Regular cardiac myocyte (primary cell): ENCODE measurements around the gene CSH1. TPM values are rescaled to one million over a fixed set of nuclear protein-coding genes. Genes with fewer than 3 reads are reported as not detected.

Experiments
- total RNA-seq: library from RNA; depleted of rRNA; stranded (reverse); fragments of >200 nt; gene quantifications from 2 replicates; pipeline ENCODE4 v1.2.3, GENCODE V29; 2014

CSH1 gene
- total RNA-seq = not detected in 2 replicates

DNA sequence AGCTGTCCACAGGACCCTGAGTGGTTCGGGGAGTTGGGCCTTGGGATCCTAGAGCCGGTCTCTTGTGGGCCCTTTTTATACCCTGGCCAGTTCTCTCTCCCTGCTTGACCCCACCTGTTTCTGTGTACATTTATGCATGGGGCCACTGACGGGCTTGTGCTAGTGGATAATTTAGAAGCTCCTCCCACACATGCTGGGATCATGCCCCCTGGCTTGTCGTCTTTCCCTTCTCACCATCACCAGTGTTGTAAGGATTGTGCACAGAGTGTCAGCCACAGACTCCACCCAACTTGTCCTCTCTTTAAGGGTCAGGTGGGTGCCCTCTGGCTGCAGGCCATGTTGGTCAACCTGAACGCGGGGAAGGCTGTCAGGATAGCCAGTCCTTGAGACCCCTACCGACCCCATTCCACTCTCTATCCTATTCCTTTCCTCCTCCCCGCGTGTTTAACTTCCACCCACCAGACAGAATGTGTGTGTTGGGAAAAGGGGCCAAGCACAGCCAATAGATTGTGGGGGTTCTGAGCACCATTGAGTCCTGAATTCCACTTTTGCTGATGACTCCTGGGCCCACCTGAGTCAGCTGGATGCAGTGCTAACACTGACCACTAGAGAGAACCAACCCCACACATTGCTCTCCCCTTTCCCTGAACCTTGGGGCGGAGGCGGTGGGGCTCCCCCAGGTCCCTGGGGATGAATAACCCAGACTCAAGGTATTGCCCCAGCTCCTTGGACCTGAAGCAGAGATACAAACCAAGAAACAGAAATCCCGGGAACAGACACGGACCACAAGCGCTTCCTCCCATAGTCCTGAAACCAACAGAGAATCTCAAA, at the start of gene CSH1:
Gene CSH1, minus strand, starts transcription at position 51 of the 831 bp plus-strand sequence. CDS start 63 bp downstream, outside the sequence.

GRCh38 chr17:63931981-63932561, 35.7 kb upstream of the CSH1 start, which contains the start of gene CD79B:
Gene CD79B, minus strand, starts transcription at chr17:63932331. Its CDS starts 70 bp downstream, at chr17:63932261.

DNA sequence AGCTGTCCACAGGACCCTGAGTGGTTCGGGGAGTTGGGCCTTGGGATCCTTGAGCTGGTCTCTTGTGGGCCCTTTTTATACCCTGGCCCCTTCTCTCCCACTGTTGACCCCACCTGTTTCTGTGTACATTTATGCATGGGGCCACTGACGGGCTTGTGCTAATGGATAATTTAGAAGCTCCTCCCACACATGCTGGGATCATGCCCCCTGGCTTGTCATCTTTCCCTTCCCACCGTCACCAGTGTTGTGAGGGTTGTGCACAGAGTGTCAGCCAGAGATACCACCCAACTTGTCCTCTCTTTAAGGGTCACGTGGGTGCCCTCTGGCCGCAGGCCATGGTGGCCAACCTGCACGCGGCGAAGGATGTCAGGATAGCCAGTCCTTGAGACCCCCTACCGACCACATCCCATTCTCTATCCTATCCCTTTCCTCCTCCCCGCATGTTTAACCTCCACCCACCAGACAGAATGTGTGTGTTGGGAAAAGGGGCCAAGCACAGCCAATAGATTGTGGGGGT, 22.5 kb upstream of the CSH1 start, which contains the start of gene GH1:
Gene GH1, minus strand, starts transcription at position 51 of the 517 bp plus-strand sequence. CDS start 63 bp downstream, outside the sequence.

DNA sequence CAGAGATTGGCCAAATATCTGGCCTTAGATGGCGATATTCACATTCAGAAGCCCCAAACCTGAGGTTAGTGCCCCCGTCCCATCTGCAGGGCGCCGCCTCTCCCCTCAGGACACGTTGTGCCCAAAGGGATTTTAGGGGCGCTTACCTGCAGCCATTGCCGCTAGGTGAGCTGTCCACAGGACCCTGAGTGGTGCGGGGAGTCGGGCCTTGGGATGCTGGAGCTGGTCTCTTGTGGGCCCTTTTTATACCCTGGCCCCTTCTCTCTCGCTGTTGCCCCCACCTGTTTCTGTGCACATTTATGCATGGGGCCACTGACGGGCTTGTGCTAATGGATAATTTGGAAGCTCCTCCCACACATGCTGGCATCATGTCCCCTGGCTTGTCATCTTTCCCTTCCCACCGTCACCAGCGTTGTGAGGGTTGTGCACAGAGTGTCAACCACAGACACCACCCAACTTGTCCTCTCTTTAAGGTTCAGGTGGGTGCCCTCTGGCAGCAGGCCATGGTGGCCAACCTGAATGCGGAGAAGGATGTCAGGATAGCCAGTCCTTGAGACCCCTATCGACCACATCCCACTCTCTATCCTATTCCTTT, 14.8 kb upstream of the CSH1 start, which contains the start of gene CSHL1:
Gene CSHL1, minus strand, starts transcription at position 218 of the 595 bp plus-strand sequence. Its CDS starts 62 bp downstream, at position 156.

DNA sequence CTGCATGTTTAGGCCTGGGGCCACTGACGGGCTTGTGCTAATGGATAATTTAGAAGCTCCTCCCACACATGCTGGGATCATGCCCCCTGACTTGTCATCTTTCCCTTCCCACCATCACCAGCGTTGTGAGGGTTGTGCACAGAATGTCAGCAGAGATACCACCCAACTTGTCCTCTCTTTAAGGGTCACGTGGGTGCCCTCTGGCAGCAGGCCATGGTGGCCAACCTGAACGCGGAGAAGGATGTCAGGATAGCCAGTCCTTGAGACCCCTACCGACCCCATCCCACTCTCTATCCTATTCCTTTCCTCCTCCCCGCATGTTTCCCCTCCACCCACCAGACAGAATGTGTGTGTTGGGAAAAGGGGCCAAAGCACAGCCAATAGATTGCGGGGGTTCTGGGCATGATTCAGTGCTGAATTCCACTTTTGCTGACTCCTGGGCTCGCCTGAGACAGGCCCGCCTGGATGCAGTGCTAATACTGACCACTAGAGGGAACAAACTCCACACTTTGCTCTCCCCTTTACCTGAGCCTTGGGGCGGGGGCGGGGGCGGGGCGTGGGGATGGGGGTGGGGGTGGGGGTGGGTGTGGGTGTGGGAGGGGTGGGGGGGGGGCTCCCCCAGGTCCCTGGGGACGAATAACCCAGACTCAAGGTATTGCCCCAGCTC, 14.3 kb downstream of the CSH1 start, which contains the start of gene GH2:
Gene GH2, minus strand, starts transcription at position 10 of the 667 bp plus-strand sequence. CDS start 143 bp downstream, outside the sequence.

DNA sequence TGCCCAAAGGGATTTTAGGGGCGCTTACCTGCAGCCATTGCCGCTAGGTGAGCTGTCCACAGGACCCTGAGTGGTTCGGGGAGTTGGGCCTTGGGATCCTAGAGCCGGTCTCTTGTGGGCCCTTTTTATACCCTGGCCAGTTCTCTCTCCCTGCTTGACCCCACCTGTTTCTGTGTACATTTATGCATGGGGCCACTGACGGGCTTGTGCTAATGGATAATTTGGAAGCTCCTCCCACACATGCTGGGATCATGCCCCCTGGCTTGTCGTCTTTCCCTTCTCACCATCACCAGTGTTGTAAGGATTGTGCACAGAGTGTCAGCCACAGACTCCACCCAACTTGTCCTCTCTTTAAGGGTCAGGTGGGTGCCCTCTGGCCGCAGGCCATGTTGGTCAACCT, 22.8 kb downstream of the CSH1 start, which contains the start of gene CSH2:
Gene CSH2, minus strand, starts transcription at position 101 of the 400 bp plus-strand sequence. Its CDS starts 63 bp downstream, at position 38.

Other genes starting within 250 kb of the CSH1 start
- gene LIMD2, start 196.4 kb downstream of the CSH1 start, total RNA-seq = 6.1 and 6.2 TPM in 2 replicates
- 14.4 and 15.1 TPM in 2 replicates for gene STRADA, start 154.8 kb downstream of the CSH1 start, total RNA-seq
- 87.7 and 112 TPM in 2 replicates for gene CCDC47, start 123.0 kb downstream of the CSH1 start, total RNA-seq
- gene DDX42, start 122.4 kb downstream of the CSH1 start, total RNA-seq = 56.9 and 70.9 TPM in 2 replicates
- gene PSMC5, start 69.1 kb downstream of the CSH1 start, total RNA-seq = 50.5 and 127 TPM in 2 replicates
- gene FTSJ3, start 68.9 kb downstream of the CSH1 start, total RNA-seq = 116 and 168 TPM in 2 replicates
- gene SMARCD2, start 53.9 kb downstream of the CSH1 start, total RNA-seq = 58.3 and 83.8 TPM in 2 replicates
- gene CSH2, start 22.9 kb downstream of the CSH1 start, total RNA-seq = not detected in 2 replicates
- gene GH2, start 14.6 kb downstream of the CSH1 start, total RNA-seq = not detected in 2 replicates
- not detected in 2 replicates for gene CSHL1, start 14.7 kb upstream of the CSH1 start, total RNA-seq
- not detected in 2 replicates for gene GH1, start 22.3 kb upstream of the CSH1 start, total RNA-seq
- gene CD79B, start 35.8 kb upstream of the CSH1 start, total RNA-seq = 1.1 and 5.4 TPM in 2 replicates
- under 0.01 TPM in 1 of 2 replicates, not detected in the other for gene SCN4A, start 76.3 kb upstream of the CSH1 start, total RNA-seq
- 0.38 and 0.85 TPM in 2 replicates for gene PRR29, start 101.8 kb upstream of the CSH1 start, total RNA-seq
- 22.4 and 27.9 TPM in 2 replicates for gene ICAM2, start 124.1 kb upstream of the CSH1 start, total RNA-seq
- gene ERN1, start 233.6 kb upstream of the CSH1 start, total RNA-seq = 8.4 and 16.1 TPM in 2 replicates